Neural cell (in vitro differentiated cells): ENCODE measurements around the gene SMIM38.

ENCODE experiments used
- EP300 ChIP-seq: fragments of 450-650 bp; conservative IDR thresholded peaks from 2 replicates; pipeline ENCODE4 v1.6.1; 2014; ENCODE audit warnings: antibody characterized with exemption, mild to moderate bottlenecking, moderate library complexity; ENCODE audit not compliant: poor library complexity, severe bottlenecking
- EZH2 ChIP-seq: fragments of 200-600, 300-800 bp; shearing (Covaris generic), sonication (generic); IDR thresholded peaks from 2 replicates; pipeline ENCODE4 v1.6.1; 2014; ENCODE audit warnings: antibody characterized with exemption, low read length, borderline replicate concordance, mild to moderate bottlenecking; ENCODE audit not compliant: insufficient read depth, poor library complexity, severe bottlenecking
- MXI1 ChIP-seq: fragments of 450-650 bp; conservative IDR thresholded peaks from 2 replicates; pipeline ENCODE4 v1.6.1; 2014; ENCODE audit warnings: antibody characterized with exemption, mild to moderate bottlenecking; ENCODE audit not compliant: poor library complexity, severe bottlenecking
- POLR2AphosphoS5 ChIP-seq: IDR thresholded peaks from 2 replicates; pipeline ENCODE4 v1.6.1; 2012
- RAD21 ChIP-seq: fragments of 450-650 bp; conservative IDR thresholded peaks from 2 replicates; pipeline ENCODE4 v1.6.1; 2014; ENCODE audit warnings: antibody characterized with exemption, mild to moderate bottlenecking, moderate library complexity
- SMC3 ChIP-seq: fragments of 450-650 bp; conservative IDR thresholded peaks from 2 replicates; pipeline ENCODE4 v1.6.1; 2014; ENCODE audit warnings: antibody characterized with exemption, mild to moderate bottlenecking, moderate library complexity; ENCODE audit not compliant: poor library complexity
- TAF1 ChIP-seq: IDR thresholded peaks from 2 replicates; pipeline ENCODE4 v1.6.1; 2012; ENCODE audit warnings: low read depth
- TF ChIP-seq, protein P1 (sequence below): IDR thresholded peaks from 2 replicates; pipeline ENCODE4 v1.6.1; 2012; ENCODE audit warnings: borderline replicate concordance
- TF ChIP-seq, protein P2 (sequence below): fragments of 450-650 bp; IDR thresholded peaks from 2 replicates; pipeline ENCODE4 v1.5.1; 2014; ENCODE audit warnings: antibody characterized with exemption, mild to moderate bottlenecking, moderate library complexity; ENCODE audit not compliant: poor library complexity, severe bottlenecking

GRCh38 chr11:69154211-69154913, 1.4 kb upstream of the SMIM38 start:
- TF ChIP-seq EZH2 (no peak), POLR2AphosphoS5 (no peak), RAD21 (no peak), EP300 (no peak), SMC3 (no peak), TAF1 (no peak), MXI1 (no peak)
- TF ChIP-seq, protein P1, sequence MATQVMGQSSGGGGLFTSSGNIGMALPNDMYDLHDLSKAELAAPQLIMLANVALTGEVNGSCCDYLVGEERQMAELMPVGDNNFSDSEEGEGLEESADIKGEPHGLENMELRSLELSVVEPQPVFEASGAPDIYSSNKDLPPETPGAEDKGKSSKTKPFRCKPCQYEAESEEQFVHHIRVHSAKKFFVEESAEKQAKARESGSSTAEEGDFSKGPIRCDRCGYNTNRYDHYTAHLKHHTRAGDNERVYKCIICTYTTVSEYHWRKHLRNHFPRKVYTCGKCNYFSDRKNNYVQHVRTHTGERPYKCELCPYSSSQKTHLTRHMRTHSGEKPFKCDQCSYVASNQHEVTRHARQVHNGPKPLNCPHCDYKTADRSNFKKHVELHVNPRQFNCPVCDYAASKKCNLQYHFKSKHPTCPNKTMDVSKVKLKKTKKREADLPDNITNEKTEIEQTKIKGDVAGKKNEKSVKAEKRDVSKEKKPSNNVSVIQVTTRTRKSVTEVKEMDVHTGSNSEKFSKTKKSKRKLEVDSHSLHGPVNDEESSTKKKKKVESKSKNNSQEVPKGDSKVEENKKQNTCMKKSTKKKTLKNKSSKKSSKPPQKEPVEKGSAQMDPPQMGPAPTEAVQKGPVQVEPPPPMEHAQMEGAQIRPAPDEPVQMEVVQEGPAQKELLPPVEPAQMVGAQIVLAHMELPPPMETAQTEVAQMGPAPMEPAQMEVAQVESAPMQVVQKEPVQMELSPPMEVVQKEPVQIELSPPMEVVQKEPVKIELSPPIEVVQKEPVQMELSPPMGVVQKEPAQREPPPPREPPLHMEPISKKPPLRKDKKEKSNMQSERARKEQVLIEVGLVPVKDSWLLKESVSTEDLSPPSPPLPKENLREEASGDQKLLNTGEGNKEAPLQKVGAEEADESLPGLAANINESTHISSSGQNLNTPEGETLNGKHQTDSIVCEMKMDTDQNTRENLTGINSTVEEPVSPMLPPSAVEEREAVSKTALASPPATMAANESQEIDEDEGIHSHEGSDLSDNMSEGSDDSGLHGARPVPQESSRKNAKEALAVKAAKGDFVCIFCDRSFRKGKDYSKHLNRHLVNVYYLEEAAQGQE, result no peak
- TF ChIP-seq, protein P2, sequence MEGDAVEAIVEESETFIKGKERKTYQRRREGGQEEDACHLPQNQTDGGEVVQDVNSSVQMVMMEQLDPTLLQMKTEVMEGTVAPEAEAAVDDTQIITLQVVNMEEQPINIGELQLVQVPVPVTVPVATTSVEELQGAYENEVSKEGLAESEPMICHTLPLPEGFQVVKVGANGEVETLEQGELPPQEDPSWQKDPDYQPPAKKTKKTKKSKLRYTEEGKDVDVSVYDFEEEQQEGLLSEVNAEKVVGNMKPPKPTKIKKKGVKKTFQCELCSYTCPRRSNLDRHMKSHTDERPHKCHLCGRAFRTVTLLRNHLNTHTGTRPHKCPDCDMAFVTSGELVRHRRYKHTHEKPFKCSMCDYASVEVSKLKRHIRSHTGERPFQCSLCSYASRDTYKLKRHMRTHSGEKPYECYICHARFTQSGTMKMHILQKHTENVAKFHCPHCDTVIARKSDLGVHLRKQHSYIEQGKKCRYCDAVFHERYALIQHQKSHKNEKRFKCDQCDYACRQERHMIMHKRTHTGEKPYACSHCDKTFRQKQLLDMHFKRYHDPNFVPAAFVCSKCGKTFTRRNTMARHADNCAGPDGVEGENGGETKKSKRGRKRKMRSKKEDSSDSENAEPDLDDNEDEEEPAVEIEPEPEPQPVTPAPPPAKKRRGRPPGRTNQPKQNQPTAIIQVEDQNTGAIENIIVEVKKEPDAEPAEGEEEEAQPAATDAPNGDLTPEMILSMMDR, result no peak
